Stimulated activated CD8-positive, alpha-beta memory T cell treated with anti-CD3 and anti-CD28 coated beads, Interleukin-4, amount 100 ng/mL, for 4 hours (primary cell): ENCODE measurements around the gene MRPS12.

Experiments used
- DNase-seq, 2 donors: peaks; one replicate each; pipeline ENCODE4 v3.0.0-alpha.2; 2020; ENCODE audit warnings: low read depth in 2 of 2, low spot score in 1 of 2

Gene MRPS12

GRCh38 chr19:38911388-38912001 is 19.2 kb upstream of the MRPS12 start:
- no peak for DNase-seq

GRCh38 chr19:38912600-38913514 is 17.9 kb upstream of the MRPS12 start:
- DNase-seq: no peak

DNA sequence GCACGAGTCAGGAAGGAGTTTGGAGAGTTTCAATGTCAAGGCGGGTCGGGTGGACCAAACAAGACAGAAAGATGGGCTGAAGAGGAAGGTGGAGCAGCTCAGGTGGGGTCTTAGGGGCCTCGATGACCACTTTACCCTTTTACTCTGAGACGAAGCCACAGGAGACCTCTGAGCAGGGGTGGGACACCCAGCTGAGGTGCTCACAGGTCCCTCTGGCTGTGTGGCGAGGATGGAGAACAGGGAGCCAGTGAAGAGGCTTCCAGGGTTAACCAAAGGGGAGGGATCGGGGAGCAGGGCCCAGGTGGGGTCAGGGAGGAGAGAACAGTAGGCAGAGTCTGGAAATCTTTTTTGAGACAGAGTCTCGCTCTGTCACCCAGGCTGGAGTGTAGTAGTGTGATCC is 16.8 kb upstream of the MRPS12 start:
- no peak for DNase-seq

DNA sequence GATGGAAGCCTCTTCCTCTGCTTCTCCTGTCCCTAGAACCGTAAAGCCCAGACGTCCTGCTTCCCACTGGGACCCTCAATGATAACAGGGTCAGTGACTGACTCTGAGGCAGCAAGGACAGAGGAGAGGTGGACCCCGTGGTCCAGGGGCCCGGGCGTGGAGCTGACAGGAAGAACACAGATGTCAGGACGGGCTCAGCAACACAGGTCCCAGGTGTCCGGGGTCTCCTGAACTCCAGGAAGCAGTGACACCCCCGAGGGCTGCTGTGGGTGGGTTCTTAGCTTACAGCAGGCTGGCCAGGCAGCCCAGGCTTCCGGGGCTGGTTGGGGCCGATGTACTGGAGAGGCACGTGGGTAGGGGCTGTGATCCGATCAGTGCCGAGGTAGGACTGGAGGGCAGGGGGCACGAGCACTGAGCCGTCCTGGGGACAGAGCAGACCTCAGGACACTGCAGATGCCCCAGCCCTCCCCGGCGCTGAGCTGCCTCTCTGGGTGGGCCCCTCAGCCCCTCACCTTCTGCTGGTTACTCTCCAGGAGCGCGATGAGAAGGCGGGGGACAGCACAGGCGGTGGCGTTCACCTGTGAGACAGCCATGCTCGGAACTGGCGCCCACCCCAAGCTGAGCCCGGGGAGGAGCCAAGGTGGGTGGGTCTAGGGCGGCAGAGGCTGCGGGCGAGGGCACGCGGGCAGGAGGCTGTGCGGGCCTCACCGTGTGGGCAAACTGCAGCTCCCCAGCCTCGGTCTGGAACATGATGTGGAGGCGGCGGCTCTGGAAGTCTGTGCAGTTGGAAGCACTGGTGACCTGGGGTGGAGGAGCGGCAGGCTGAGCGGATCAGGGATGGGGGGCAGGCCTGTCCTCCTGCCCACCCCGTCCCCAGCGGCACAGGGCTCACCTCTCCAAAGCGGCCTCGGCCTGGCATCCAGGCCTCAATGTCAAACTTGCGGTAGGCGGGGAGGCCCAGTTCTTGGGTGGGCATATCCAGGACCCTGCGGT is 15.1 kb upstream of the MRPS12 start:
- DNase-seq: no peak

- DNase-seq: no peak
Observed at GRCh38 chr19:38917516-38917915, 13.2 kb upstream of the MRPS12 start.

DNA sequence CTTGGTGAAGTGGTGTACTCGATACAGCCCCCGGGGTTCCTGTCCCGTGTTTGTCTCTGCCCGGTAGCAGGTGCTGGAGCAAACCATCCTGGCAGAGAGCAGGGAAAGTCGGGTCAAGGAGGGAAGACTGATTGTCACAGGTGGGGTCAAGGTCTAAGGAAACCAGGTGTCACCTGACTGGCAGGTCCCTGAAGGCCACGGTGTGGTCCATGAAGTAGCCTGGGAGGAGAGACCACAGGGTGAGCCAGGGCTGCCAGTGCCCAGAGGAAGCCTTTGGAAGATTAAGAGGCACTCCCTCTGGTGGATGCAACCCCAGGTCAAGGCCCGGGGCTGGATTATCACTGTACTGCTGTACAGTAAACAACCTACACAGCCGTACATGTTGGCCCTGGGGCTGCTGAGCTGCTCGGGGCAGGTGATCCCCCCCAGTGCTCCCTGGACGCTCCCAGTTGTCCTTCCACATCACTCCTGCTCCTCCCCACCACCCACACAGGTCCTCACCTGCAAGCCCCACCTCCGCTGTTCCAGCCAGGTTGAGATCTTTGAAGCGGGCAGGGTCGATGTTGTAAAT is 12.7 kb upstream of the MRPS12 start:
- DNase-seq: no peak

GRCh38 chr19:38918526-38918925 is 12.2 kb upstream of the MRPS12 start:
- no peak for DNase-seq

GRCh38 chr19:38919837-38920601 is 10.7 kb upstream of the MRPS12 start:
- DNase-seq: no peak

DNA sequence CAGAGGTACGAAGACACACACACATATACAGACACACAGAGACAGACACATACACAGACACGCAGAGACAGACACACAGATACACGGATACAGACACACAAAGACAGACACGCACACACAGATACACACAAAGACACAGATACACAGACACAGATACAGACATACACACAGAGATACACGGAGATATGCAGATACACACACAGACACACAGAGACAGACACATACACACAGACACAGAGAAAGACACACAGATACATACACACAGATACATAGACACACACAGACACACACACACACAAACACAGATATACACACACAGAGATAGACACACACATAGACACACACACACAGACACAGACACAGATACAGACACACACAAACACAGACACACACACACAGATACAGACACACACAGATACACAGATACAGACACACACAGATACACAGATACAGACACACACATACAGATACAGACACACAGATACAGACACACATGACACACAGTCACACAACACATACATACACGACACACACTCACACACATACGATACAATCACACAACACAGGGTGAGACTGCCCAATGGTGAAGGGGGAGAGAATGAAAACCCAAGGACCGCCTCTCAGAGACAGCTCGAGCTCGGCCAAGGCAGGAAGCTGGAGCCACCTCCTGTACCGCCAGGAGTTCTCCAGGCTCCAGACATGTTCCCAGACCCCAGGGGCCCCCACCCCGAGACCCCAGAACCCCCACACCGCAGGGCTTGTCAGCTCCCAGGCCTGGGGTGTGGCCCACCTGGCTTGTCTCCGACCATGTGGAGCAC is 9.9 kb upstream of the MRPS12 start:
- no peak for DNase-seq

DNA sequence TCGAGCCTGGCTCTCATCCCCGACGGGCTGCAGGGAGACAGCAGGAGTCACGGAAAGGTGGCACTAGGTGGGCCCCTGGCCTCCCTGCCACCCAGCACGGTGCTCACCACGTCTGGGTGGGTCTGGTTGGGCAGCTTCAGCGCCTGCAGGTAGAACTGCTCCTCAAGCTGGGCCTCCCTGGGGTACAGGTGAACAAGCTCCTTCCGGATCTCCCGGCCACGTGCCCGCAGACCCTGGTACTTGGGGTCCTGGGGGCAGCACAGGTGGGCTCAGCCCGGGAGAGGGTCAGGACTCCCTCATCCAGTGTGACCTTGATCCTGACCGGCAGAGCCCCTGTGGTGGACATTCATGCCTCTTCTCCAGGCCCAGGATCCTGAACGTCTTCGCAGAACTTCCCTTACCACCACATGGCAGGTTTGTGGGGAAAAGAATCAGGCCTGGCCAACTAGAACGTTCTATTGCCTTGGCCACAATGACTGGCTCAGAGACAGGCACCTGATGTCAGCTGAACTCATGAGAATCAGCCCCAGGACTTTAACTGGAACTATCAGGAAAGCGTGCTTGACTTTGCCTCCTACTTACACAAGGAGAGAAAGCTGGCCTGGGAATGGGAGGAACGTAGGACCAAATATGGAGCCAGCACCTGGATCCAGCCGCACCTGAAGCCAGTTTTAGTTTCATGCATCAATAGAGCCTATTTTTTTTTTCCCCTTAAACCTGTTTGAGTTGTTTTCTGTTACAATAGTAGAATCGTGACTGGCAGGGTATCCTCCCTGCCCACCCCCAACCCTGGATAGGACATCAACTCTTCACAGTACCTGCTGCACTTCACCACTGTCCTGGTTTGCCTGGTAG is 9.1 kb upstream of the MRPS12 start:
- DNase-seq: no peak

GRCh38 chr19:38922482-38922881 is 8.3 kb upstream of the MRPS12 start:
- no peak for DNase-seq

DNA sequence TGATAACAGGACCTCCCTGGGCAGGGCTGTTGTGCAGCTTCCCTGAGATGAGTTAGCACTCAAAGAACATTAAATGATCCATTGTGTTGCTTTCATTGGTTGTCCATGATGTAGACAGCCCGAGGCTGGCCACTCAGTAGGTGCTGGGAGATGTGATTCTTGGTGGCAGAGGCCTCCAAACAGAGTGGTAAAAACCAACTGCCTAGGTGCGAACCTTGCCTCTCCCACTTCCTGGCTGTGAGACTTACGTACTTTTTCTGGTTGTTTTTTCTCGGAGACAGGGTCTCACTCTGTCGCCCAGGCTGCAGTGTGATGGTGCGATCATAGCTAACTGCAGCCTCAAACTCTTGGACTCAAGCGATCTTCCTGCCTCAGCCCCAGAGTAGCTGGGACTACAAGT is 6.4 kb upstream of the MRPS12 start:
- no peak for DNase-seq

GRCh38 chr19:38928391-38929001 is 2.2 kb upstream of the MRPS12 start:
- no peak for DNase-seq

GRCh38 chr19:38929929-38930775 is 592 bp upstream of the MRPS12 start, which contains the start of gene SARS2:
Gene SARS2 (minus strand): TSS chr19:38930763. CDS start chr19:38930736, 27 bp downstream.
- DNase-seq: peak in 1 of 2 donors; percentile 84

GRCh38 chr19:38931521-38931793 is 713 bp downstream of the MRPS12 start:
- DNase-seq: no peak

DNA sequence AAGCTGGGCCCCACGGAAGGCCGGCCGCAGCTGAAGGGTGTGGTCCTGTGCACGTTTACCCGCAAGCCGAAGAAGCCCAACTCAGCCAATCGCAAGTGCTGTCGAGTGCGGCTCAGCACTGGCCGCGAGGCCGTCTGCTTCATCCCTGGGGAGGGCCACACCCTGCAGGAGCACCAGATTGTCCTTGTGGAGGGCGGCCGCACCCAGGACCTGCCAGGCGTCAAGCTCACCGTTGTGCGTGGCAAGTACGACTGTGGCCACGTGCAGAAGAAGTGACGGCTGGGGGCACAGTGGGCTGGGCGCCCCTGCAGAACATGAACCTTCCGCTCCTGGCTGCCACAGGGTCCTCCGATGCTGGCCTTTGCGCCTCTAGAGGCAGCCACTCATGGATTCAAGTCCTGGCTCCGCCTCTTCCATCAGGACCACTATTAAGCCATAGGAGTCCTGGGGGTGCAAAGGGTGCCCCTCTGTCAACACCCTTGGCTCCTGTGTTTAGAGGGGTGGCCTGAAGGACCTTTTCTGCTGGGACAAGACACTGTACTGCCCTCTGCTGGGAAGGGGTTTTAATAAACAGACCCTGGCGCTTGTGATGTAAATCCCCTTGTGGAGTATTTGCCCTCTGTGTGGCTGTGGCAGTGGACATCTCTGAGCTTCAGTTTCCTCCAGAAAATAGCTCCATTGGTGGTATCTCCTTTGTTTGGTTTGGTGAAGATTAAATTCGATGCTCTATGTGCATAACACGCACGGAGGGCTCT is 1.9 kb downstream of the MRPS12 start:
- no peak for DNase-seq

- no peak for DNase-seq
Observed at GRCh38 chr19:38933544-38933943, 2.8 kb downstream of the MRPS12 start.
